CD4-positive, alpha-beta T cell treated with Interleukin-6 at 100 ng/mL for 8 hours (primary cell): ENCODE data around the gene KCNF1.

Source experiments
- DNase-seq: peaks from one replicate; pipeline ENCODE4 v3.0.0-alpha.2; 2020; ENCODE audit warnings: mixed read lengths, low spot score

Gene KCNF1

DNA sequence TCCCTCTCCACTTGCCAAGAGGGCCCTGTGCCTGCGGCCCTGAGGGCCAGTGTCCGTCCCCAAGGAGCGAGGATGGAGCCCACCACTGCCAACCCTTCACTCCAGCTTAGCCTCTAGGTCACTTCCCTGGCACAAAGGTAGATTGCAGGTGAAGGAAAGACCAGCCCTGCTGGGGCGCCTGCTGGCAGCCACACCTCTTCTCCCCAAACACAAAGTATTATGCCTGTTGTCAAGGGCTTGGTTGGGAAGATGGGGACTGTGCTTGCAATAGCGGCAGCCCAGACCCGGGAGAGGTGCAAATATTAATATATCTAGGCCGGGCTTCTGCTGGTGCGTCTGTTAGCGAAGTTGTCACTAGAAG is 7.7 kb downstream of the KCNF1 start:
- no peak for DNase-seq

GRCh38 chr2:10919771-10920621 is 8.3 kb downstream of the KCNF1 start:
- DNase-seq, result no peak

GRCh38 chr2:10920764-10921388 is 9.1 kb downstream of the KCNF1 start:
- no peak for DNase-seq

GRCh38 chr2:10921525-10921924 is 9.8 kb downstream of the KCNF1 start:
- DNase-seq, result no peak

- DNase-seq, result no peak
Measured at GRCh38 chr2:10922307-10923007, 10.7 kb downstream of the KCNF1 start.

GRCh38 chr2:10923008-10923375 is 11.3 kb downstream of the KCNF1 start:
- no peak for DNase-seq

- no peak for DNase-seq
Measured at GRCh38 chr2:10923965-10924364, 12.2 kb downstream of the KCNF1 start.

DNA sequence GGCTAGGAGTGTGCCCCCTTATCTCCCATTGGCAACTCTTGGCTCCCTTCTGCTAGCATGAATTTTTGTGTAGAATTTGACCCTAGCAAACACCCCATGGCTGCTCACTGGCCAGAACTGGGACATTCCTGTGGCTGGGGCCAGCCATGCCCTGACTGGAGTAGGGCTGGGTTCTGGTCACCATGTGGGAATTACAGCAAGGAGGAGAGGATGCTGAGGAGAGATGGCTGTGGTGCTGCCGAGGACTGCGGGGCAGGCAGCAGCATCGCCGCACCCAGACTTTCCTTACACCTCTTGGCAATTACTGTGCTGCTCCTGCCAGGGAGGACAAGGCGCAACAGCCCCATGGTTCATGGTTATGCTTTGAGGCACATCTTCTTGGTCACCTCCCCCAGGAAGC is 12.7 kb downstream of the KCNF1 start:
- DNase-seq, result no peak

GRCh38 chr2:10924859-10925258 is 13.1 kb downstream of the KCNF1 start:
- no peak for DNase-seq

DNA sequence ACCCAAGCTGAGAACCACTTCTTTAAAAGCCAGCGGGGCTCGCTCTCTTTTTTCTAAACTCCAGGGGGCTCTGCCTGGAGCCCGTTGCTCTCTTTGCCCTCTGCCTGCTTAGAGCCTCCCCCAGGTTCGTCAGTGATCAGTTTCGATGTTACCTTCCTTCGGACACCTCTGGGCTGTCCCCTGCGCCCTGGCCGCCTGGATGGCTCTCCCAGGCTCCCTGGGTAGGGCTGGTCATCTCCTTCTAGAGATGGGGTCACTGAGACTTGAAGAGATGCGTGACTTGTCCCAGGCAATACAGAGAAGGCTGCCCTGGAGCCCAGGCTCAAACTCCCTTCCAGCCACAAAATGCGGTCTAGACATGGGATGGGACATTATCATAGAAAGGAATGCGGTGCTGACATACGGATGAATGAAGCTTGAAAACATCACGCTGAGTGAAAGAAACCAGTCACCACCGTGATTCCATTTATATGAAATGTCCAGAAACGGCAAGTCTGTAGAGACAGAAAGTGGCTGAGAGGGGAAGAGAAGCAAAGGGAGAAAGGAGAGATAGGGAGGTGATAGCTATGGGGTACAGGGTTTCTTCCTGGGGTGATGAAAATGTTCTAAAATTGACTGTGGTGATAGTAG is 14.6 kb downstream of the KCNF1 start:
- DNase-seq, result no peak

DNA sequence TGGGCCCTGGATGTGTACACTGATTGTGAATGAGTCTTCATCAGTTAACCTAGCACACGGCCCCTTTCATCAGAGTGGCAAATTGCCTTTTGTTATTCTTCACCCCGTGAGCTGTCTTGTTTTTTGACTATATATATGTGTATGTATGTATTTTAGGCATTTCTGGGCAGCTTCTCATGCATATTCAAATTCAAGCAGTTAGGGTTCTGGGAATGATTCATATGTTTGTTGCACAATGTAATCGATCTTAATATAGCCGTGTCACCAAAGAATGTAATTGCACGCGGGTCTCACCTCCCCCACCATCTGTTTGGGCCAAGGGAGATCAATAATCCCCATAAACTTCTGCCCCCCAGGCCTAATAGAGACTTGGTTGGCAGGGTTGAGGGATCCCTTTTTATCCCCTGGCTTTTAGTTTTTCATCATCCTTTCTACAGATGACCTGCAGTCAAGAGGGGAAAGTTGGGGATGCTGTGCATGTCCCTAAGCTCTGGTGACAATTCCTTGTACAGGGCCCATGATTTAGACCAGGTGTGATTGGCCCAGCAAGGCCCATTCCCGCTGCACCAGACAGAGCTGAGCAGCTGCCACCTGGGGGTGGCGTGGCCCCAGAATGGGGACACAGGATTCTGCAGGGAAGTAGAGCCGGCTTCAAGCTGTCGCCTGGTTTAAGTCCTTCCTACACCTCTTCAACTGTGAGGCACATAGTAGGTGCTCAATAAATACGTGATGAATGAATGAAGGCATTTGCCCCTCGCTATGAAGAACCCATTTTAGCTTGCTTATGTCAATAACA is 19.2 kb downstream of the KCNF1 start:
- no peak for DNase-seq

GRCh38 chr2:10931710-10932255 is 20.0 kb downstream of the KCNF1 start:
- DNase-seq, result no peak

DNA sequence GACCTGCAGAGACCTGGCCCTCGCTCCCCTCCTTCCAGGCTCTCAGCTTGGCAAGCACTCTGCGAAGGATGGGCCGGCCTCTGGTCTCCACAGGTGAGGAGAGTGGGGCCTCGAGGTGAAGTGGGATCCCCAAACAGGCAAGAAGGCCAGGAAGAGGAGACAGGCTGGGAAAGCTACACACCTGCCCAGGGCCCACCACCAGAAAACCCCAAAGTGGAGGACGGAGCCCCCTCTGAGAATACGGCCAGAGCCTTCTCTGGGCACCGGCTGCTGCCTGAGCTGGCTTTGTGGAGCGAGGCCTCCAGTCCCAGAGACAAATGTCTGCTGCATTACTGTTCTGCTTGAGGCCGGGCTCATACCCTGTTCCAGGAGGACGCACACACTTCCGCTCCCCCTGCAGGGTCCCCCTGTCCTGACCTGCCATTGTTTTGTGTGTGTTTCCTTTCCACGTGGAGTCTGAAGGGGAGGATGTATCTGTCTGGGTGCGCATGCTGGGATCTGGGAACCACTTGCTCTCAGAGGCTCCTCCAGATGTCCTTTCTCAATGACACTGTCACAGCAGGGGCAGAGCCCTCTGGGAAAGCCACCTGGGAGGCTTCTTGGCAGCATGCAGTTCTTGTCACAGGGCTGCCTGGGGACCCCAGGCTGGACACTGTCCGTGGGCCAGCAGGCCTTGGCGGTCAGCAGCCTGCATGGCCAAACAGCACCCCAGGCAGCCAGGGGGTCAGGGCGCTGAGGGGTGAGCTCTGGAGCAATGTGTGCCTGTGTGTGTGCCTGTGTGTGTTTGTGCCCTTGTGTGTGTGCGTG is 20.8 kb downstream of the KCNF1 start:
- no peak for DNase-seq

DNA sequence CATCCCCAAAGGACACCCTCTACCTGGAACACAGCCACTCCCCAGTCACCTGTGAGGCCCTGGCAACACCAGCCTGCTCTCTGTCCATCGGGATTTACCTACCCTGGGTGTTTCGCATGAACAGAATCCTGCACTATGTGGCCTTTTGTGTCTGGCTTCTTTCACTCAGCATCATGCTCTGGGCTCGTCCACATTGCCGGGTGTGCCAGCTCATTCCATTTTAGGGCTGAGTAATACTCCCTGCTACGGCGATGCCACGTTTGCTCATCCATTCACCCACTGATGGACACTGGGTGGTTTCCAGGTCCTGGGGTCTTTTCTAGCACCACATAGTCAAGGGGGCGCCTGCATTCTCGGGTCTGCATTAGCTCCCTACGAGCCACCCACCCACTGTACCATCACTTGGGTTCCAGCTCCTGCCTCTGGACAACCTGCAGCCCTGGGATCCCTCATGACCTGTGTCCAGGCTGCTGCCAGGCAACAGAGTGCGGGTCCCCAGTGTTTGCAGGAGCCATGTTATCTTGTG is 22.0 kb downstream of the KCNF1 start:
- DNase-seq, result no peak

DNA sequence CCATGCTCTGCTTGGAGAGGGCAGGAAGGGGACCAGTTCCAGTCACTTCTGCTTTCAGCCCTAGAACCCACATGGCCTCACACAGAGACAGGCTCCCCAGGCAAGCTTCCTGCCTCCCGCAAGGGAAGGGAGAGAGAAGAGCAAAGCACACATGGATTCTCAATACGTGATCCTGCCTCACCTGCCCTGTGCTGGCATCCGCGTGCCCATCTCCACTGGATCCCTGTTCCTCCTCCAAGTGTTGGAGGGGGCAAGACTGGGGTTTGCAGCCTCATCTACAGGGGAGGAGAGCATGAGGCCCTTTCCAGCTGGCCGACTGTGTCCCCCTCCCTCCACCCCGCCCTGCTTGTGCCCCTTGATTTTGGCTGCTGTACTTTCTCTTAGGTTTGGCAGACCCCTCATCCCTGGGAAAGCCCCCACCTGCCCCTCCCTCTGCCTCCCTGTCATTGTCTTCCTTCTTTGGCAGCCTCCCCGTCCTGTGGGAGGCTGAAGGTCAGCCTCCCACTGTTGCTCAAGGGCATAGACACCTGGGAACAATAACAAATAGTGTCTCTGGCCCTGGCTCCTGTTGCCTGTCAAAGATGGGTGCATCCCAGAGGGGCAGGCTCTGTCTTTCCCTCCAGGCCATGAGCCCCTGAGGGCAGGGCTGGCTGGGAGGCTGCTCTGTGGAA is 22.7 kb downstream of the KCNF1 start:
- no peak for DNase-seq

- DNase-seq, result no peak
Measured at GRCh38 chr2:10934979-10935350, 23.2 kb downstream of the KCNF1 start.

DNA sequence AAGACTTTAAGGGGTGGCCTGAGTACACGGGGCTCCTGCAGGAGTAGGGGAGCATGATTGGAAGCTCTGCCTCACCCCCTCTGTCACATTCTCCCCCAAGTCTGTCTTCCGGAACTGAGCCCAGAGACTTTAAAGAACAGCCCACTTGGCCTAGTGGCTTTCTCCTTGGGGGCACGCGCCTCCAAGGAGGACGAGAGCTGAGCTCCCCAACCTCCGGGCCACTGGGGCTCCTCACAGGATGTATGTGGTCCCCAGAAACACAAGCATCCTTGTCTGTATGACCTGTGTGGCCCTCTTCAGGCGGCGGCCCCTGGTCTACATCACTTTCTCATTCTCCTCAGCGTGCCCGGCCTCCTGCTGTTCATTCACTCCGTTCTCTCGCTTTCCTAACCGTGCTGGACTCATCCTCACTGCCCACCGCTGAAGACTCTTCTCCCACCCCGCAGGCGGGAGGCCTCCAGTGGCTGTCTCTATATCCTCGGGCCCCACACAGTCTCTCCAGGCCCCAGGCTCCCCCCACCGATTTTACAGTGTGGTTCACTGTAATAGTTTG is 23.7 kb downstream of the KCNF1 start:
- no peak for DNase-seq

- no peak for DNase-seq
Measured at GRCh38 chr2:10935953-10936942, 24.5 kb downstream of the KCNF1 start.
